ENCODE results near the gene ITM2C.

GRCh38 chr2:230887342-230887741 is 22.6 kb downstream of the ITM2C start:
- no peak for TF ChIP-seq CTCF (IDR thresholded peaks at IDR 0.05; ENCODE audit: insufficient read depth, low read length, poor library complexity, severe bottlenecking)
- no peak for TF ChIP-seq EZH2phosphoT487 (conservative IDR thresholded peaks at IDR 0.05; ENCODE audit: low read length)
